Measurements from ENCODE around the gene RBM43. TPM values are rescaled to one million over a fixed set of nuclear protein-coding genes. Genes with fewer than 3 reads are reported as not detected.
"Not testable (repeated sequence)": the region's sequence is repeated elsewhere in the genome, so short reads cannot be mapped to it uniquely, and the experiment has no call there.

RBM43 gene
- 1.6 and 1.7 TPM in 2 replicates for total RNA-seq

- peak; percentile 57 to 90 for DNase-seq (ENCODE audit: low read depth in 2 of 2)
Observed at GRCh38 chr2:151261231-151261976, at the start of gene RBM43. Gene RBM43, minus strand, starts transcription at chr2:151261863. Its CDS starts 136 bp downstream, at chr2:151261727.

- not testable (repeated sequence) for DNase-seq (ENCODE audit: low read depth in 2 of 2)
Observed at GRCh38 chr2:151310313-151310712, 48.6 kb upstream of the RBM43 start.

GRCh38 chr2:151306621-151307020 is 45.0 kb upstream of the RBM43 start:
- no peak for DNase-seq (ENCODE audit: low read depth in 2 of 2)

GRCh38 chr2:151305129-151305691 is 43.5 kb upstream of the RBM43 start:
- DNase-seq (ENCODE audit: low read depth in 2 of 2): no peak

GRCh38 chr2:151302879-151303278 is 41.2 kb upstream of the RBM43 start:
- no peak for DNase-seq (ENCODE audit: low read depth in 2 of 2)

GRCh38 chr2:151302404-151302803 is 40.7 kb upstream of the RBM43 start:
- no peak for DNase-seq (ENCODE audit: low read depth in 2 of 2)

- no peak for DNase-seq (ENCODE audit: low read depth in 2 of 2)
Observed at GRCh38 chr2:151299920-151300539, 38.4 kb upstream of the RBM43 start.

- DNase-seq (ENCODE audit: low read depth in 2 of 2): peak; percentile 23 to 78
Observed at GRCh38 chr2:151297882-151298281, 36.2 kb upstream of the RBM43 start.

GRCh38 chr2:151295926-151296325 is 34.3 kb upstream of the RBM43 start:
- DNase-seq (ENCODE audit: low read depth in 2 of 2): not testable (repeated sequence)

GRCh38 chr2:151292546-151292945 is 30.9 kb upstream of the RBM43 start:
- DNase-seq (ENCODE audit: low read depth in 2 of 2): no peak

- DNase-seq (ENCODE audit: low read depth in 2 of 2): no peak
Observed at GRCh38 chr2:151292141-151292540, 30.5 kb upstream of the RBM43 start.

- DNase-seq (ENCODE audit: low read depth in 2 of 2): no peak
Observed at GRCh38 chr2:151291224-151291623, 29.6 kb upstream of the RBM43 start.

- no peak for DNase-seq (ENCODE audit: low read depth in 2 of 2)
Observed at GRCh38 chr2:151289972-151290866, 28.6 kb upstream of the RBM43 start.

GRCh38 chr2:151287513-151288250 is 26.0 kb upstream of the RBM43 start:
- DNase-seq (ENCODE audit: low read depth in 2 of 2): no peak

GRCh38 chr2:151282401-151282800 is 20.7 kb upstream of the RBM43 start:
- no peak for DNase-seq (ENCODE audit: low read depth in 2 of 2)

- no peak for DNase-seq (ENCODE audit: low read depth in 2 of 2)
Observed at GRCh38 chr2:151280271-151280670, 18.6 kb upstream of the RBM43 start.

GRCh38 chr2:151278487-151278886 is 16.8 kb upstream of the RBM43 start:
- DNase-seq (ENCODE audit: low read depth in 2 of 2): no peak

GRCh38 chr2:151277067-151277466 is 15.4 kb upstream of the RBM43 start:
- DNase-seq (ENCODE audit: low read depth in 2 of 2): no peak

- no peak for DNase-seq (ENCODE audit: low read depth in 2 of 2)
Observed at GRCh38 chr2:151275291-151275690, 13.6 kb upstream of the RBM43 start.

GRCh38 chr2:151271824-151272223 is 10.2 kb upstream of the RBM43 start:
- DNase-seq (ENCODE audit: low read depth in 2 of 2): no peak

All from dermis microvascular lymphatic vessel endothelial cell (primary cell).